Mesenchymal stem cell (in vitro differentiated cells and primary cell): ENCODE data around the gene CCNJL.

Source experiments
- DNase-seq: peaks from one replicate; pipeline ENCODE4 v3.0.0-alpha.2; 2013
- H2AFZ ChIP-seq: one replicate; pipeline ENCODE4 v1.6.1; 2013; ENCODE audit warnings: low read depth, mild to moderate bottlenecking, control low read depth, inconsistent platforms, low read length, moderate library complexity
- H2AK5ac ChIP-seq: 2 replicates; pipeline ENCODE4 v1.6.1; 2013; ENCODE audit warnings: low read length, moderate library complexity, mild to moderate bottlenecking, inconsistent platforms; ENCODE audit not compliant: severe bottlenecking
- H2BK120ac ChIP-seq: one replicate; pipeline ENCODE4 v1.6.1; 2013; ENCODE audit warnings: low read depth, mild to moderate bottlenecking, inconsistent platforms, low read length, moderate library complexity
- H2BK12ac ChIP-seq, 2 experiments: one replicate each; pipeline ENCODE4 v1.6.1; 2013; ENCODE audit warnings: inconsistent platforms in 2 of 2, low read length in 2 of 2, mild to moderate bottlenecking in 2 of 2, moderate library complexity in 2 of 2, control low read depth in 1 of 2
- H2BK15ac ChIP-seq: one replicate; pipeline ENCODE4 v1.6.1; 2013; ENCODE audit warnings: mild to moderate bottlenecking, low read depth, inconsistent platforms; ENCODE audit not compliant: poor library complexity, severe bottlenecking
- H2BK5ac ChIP-seq: 2 replicates; pipeline ENCODE4 v1.6.1; 2013; ENCODE audit warnings: low read depth, mild to moderate bottlenecking, low read length, control low read depth, inconsistent platforms; ENCODE audit not compliant: poor library complexity, severe bottlenecking
- H3K14ac ChIP-seq, 2 experiments: one replicate each; pipeline ENCODE4 v1.6.1; 2013; ENCODE audit warnings: inconsistent platforms in 2 of 2, low read length in 2 of 2, control low read depth in 1 of 2, mild to moderate bottlenecking in 1 of 2, moderate library complexity in 1 of 2
- H3K18ac ChIP-seq, 2 experiments: one replicate each; pipeline ENCODE4 v1.6.1; 2013; ENCODE audit warnings: inconsistent platforms in 2 of 2, low read length in 2 of 2, control low read depth in 1 of 2, low read depth in 1 of 2, mild to moderate bottlenecking in 1 of 2
- H3K23ac ChIP-seq, 2 experiments: one replicate each; pipeline ENCODE4 v1.6.1; 2013; ENCODE audit warnings: inconsistent platforms in 2 of 2, low read length in 2 of 2, mild to moderate bottlenecking in 2 of 2, moderate library complexity in 2 of 2, control low read depth in 1 of 2
- H3K27ac ChIP-seq: 2 replicates; pipeline ENCODE4 v1.5.1; 2013; ENCODE audit warnings: mild to moderate bottlenecking, moderate library complexity, low read length, control low read depth, inconsistent platforms; ENCODE audit not compliant: poor library complexity, severe bottlenecking
- H3K27me3 ChIP-seq, 2 experiments: 2 replicates each; pipeline versions ENCODE4 v1.6.1 to v1.7.0; 2013; ENCODE audit warnings: low read length in 2 of 2, mild to moderate bottlenecking in 2 of 2, moderate library complexity in 2 of 2, control low read depth in 1 of 2, inconsistent platforms in 1 of 2; ENCODE audit not compliant: control insufficient read depth in 1 of 2, insufficient read depth in 1 of 2
- H3K36me3 ChIP-seq, 2 experiments: 2 replicates each; pipeline versions ENCODE4 v1.6.1 to v1.7.0; 2013; ENCODE audit warnings: low read length in 2 of 2, control low read depth in 1 of 2, inconsistent platforms in 1 of 2, low read depth in 1 of 2, mild to moderate bottlenecking in 1 of 2; ENCODE audit not compliant: insufficient read depth in 2 of 2, control insufficient read depth in 1 of 2
- H3K4ac ChIP-seq, 2 experiments: one replicate each; pipeline ENCODE4 v1.6.1; 2013; ENCODE audit warnings: inconsistent platforms in 2 of 2, low read length in 2 of 2, mild to moderate bottlenecking in 2 of 2, moderate library complexity in 2 of 2, control low read depth in 1 of 2, low read depth in 1 of 2
- H3K4me1 ChIP-seq: 2 replicates; pipeline ENCODE4 v1.6.1; 2013; ENCODE audit warnings: low read depth, low read length, control low read depth; ENCODE audit not compliant: control insufficient read depth, insufficient read depth
- H3K4me2 ChIP-seq: 2 replicates; pipeline ENCODE4 v1.6.1; 2013; ENCODE audit warnings: low read length, mild to moderate bottlenecking, inconsistent platforms; ENCODE audit not compliant: poor library complexity, severe bottlenecking
- H3K4me3 ChIP-seq, 2 experiments: 2 replicates each; pipeline versions ENCODE4 v1.5.1 to v1.7.0; 2013; ENCODE audit warnings: low read length in 2 of 2, mild to moderate bottlenecking in 2 of 2, control low read depth in 1 of 2, low read depth in 1 of 2; ENCODE audit not compliant: insufficient read depth in 1 of 2
- H3K79me1 ChIP-seq: replicated peaks from 2 replicates; pipeline ENCODE4 v1.6.1; 2013; ENCODE audit warnings: mild to moderate bottlenecking, control low read depth, low read length, inconsistent platforms; ENCODE audit not compliant: poor library complexity, severe bottlenecking
- H3K9ac ChIP-seq: 2 replicates; pipeline ENCODE4 v1.7.0; 2013; ENCODE audit warnings: mild to moderate bottlenecking, low read length, moderate library complexity
- H3K9me3 ChIP-seq: 2 replicates; pipeline ENCODE4 v1.7.0; 2013; ENCODE audit warnings: mild to moderate bottlenecking, low read length; ENCODE audit not compliant: control insufficient read depth
- H4K8ac ChIP-seq: one replicate; pipeline ENCODE4 v1.6.1; 2013; ENCODE audit warnings: inconsistent platforms, mild to moderate bottlenecking, low read length, moderate library complexity
- H4K91ac ChIP-seq: one replicate; pipeline ENCODE4 v1.6.1; 2013; ENCODE audit warnings: mild to moderate bottlenecking, low read length, inconsistent platforms
- WGBS: methylation state at CpG from one replicate; pipeline ENCODE4 v1.1.7; 2013; ENCODE audit warnings: mixed read lengths; 5-methylcytosine and 5-hydroxymethylcytosine counted together

CCNJL gene

GRCh38 chr5:160354666-160355065 is 42.3 kb upstream of the CCNJL start:
- Histone ChIP-seq H2BK15ac (no peak overlapping the region), H3K27ac (no peak overlapping the region), H3K79me1 (no peaks in the 10 kb centered on the region), H3K36me3 (no peaks in the 10 kb centered on the region), H3K4me2 (no peak overlapping the region), H3K4me3 (no peak overlapping the region), H4K91ac (peak overlapping the region; percentile 41), H2BK12ac (no peak overlapping the region), H4K8ac (no peak overlapping the region), H3K9ac (no peak overlapping the region), H3K27me3 (no peaks in the 10 kb centered on the region), H2AK5ac (no peak overlapping the region), H3K9me3 (no peaks in the 10 kb centered on the region), H3K18ac (no peak overlapping the region), H3K23ac (no peak overlapping the region), H2AFZ (no peak overlapping the region), H3K4me1 (no peaks in the 10 kb centered on the region), H2BK5ac (no peak overlapping the region), H2BK120ac (no peak overlapping the region), H3K4ac (no peak overlapping the region), H3K14ac (no peak overlapping the region)
- no peak for DNase-seq
- 90% methylated on average over 14 of the region's 14 CpGs for WGBS

GRCh38 chr5:160353379-160353778 is 41.0 kb upstream of the CCNJL start:
- Histone ChIP-seq H3K27ac (no peak overlapping the region), H4K91ac (no peak overlapping the region), H2BK120ac (no peak overlapping the region), H3K4ac (no peak overlapping the region), H3K18ac (no peak overlapping the region), H2AFZ (no peak overlapping the region), H2BK12ac (no peak overlapping the region), H3K36me3 (no peaks in the 10 kb centered on the region), H3K27me3 (no peaks in the 10 kb centered on the region), H3K23ac (no peak overlapping the region), H2BK5ac (no peak overlapping the region), H3K4me3 (no peak overlapping the region), H3K4me1 (no peaks in the 10 kb centered on the region), H2AK5ac (no peak overlapping the region), H3K9ac (no peak overlapping the region), H4K8ac (no peak overlapping the region), H2BK15ac (no peak overlapping the region), H3K79me1 (no peaks in the 10 kb centered on the region), H3K14ac (no peak overlapping the region), H3K4me2 (no peak overlapping the region), H3K9me3 (no peaks in the 10 kb centered on the region)
- 97% methylated on average over 7 of the region's 8 CpGs for WGBS
- no peak for DNase-seq

GRCh38 chr5:160352308-160352707 is 39.9 kb upstream of the CCNJL start:
- Histone ChIP-seq H3K14ac (no peak overlapping the region), H3K4ac (no peak overlapping the region), H2AFZ (no peak overlapping the region), H3K79me1 (no peaks in the 10 kb centered on the region), H3K27ac (no peak overlapping the region), H2AK5ac (no peak overlapping the region), H3K4me2 (no peak overlapping the region), H3K9ac (no peak overlapping the region), H2BK12ac (peak overlapping the region in 1 of 2 experiments; percentile 12), H3K27me3 (no peaks in the 10 kb centered on the region), H2BK120ac (no peak overlapping the region), H4K91ac (no peak overlapping the region), H2BK5ac (no peak overlapping the region), H3K4me3 (no peak overlapping the region), H3K4me1 (no peaks in the 10 kb centered on the region), H4K8ac (no peak overlapping the region), H3K9me3 (no peaks in the 10 kb centered on the region), H3K36me3 (no peaks in the 10 kb centered on the region), H3K23ac (no peak overlapping the region), H2BK15ac (no peak overlapping the region), H3K18ac (no peak overlapping the region)
- WGBS = 98% methylated on average over 4 of the region's 4 CpGs
- no peak for DNase-seq

GRCh38 chr5:160349935-160350303 is 37.6 kb upstream of the CCNJL start:
- Histone ChIP-seq H3K27me3 (peaks cover 0 to 3% of the 10 kb centered on the region in 2 experiments), H2BK5ac (no peak overlapping the region), H3K9ac (no peak overlapping the region), H3K79me1 (no peaks in the 10 kb centered on the region), H3K14ac (no peak overlapping the region), H4K91ac (no peak overlapping the region), H2BK12ac (no peak overlapping the region), H3K4ac (no peak overlapping the region), H2BK120ac (no peak overlapping the region), H2BK15ac (no peak overlapping the region), H3K4me1 (peaks cover 3% of the 10 kb centered on the region), H2AK5ac (no peak overlapping the region), H3K27ac (no peak overlapping the region), H2AFZ (no peak overlapping the region), H3K23ac (no peak overlapping the region), H3K36me3 (no peaks in the 10 kb centered on the region), H4K8ac (no peak overlapping the region), H3K4me2 (no peak overlapping the region), H3K4me3 (no peak overlapping the region), H3K18ac (no peak overlapping the region), H3K9me3 (no peaks in the 10 kb centered on the region)
- whole genome bisulfite sequencing = 81% methylated on average over 4 of the region's 4 CpGs
- no peak for DNase-seq
